ENCODE results near the gene LRRK2.
A peak's percentile ranks its signal among the peaks of the same experiment; 100 is the strongest.

The LRRK2 gene

GRCh38 chr12:40224439-40225291, at the start of gene LRRK2:
LRRK2 (plus strand) TSS chr12:40224997; CDS start chr12:40225132, 135 bp downstream.
- peak; percentile 50 for DNase-seq (ENCODE audit: low spot score)
- in situ Hi-C loops (cut with MboI; ENCODE audit: low pct_unique_long_range_greater_than_20kb, low sequenced_read_pairs, unreplicated experiment), result no loop called here
- no peak for TF ChIP-seq CTCF (IDR thresholded peaks at IDR 0.05; ENCODE audit: extremely low read depth, insufficient read depth, missing control alignments)

GRCh38 chr12:40175045-40175444, 49.8 kb upstream of the LRRK2 start:
- in situ Hi-C loops (cut with MboI; ENCODE audit: low pct_unique_long_range_greater_than_20kb, low sequenced_read_pairs, unreplicated experiment), result no loop called here
- no peak for TF ChIP-seq CTCF (IDR thresholded peaks at IDR 0.05; ENCODE audit: extremely low read depth, insufficient read depth, missing control alignments)
- DNase-seq (ENCODE audit: low spot score), result no peak

- no peak for DNase-seq (ENCODE audit: low spot score)
- no peak for TF ChIP-seq CTCF (IDR thresholded peaks at IDR 0.05; ENCODE audit: extremely low read depth, insufficient read depth, missing control alignments)
- in situ Hi-C loops (cut with MboI; ENCODE audit: low pct_unique_long_range_greater_than_20kb, low sequenced_read_pairs, unreplicated experiment), result no loop called here
These were observed 49.3 kb upstream of the LRRK2 start for GRCh38 chr12:40175489-40175888.

- in situ Hi-C loops (cut with MboI; ENCODE audit: low pct_unique_long_range_greater_than_20kb, low sequenced_read_pairs, unreplicated experiment), result no loop called here
- no peak for DNase-seq (ENCODE audit: low spot score)
- no peak for TF ChIP-seq CTCF (IDR thresholded peaks at IDR 0.05; ENCODE audit: extremely low read depth, insufficient read depth, missing control alignments)
These were observed 46.1 kb upstream of the LRRK2 start for GRCh38 chr12:40178701-40179100.

- in situ Hi-C loops (cut with MboI; ENCODE audit: low pct_unique_long_range_greater_than_20kb, low sequenced_read_pairs, unreplicated experiment), result no loop called here
- no peak for TF ChIP-seq CTCF (IDR thresholded peaks at IDR 0.05; ENCODE audit: extremely low read depth, insufficient read depth, missing control alignments)
- no peak for DNase-seq (ENCODE audit: low spot score)
These were observed 43.3 kb upstream of the LRRK2 start for GRCh38 chr12:40181490-40181889.

- TF ChIP-seq CTCF (IDR thresholded peaks at IDR 0.05; ENCODE audit: extremely low read depth, insufficient read depth, missing control alignments), result no peak
- DNase-seq (ENCODE audit: low spot score), result no peak
- in situ Hi-C loops (cut with MboI; ENCODE audit: low pct_unique_long_range_greater_than_20kb, low sequenced_read_pairs, unreplicated experiment), result no loop called here
These were observed 41.1 kb upstream of the LRRK2 start for GRCh38 chr12:40183715-40184114.

All from GM13977 (cell line).